WTC11 (cell line): Measurements from ENCODE around the gene PPP1R12A. TPM values are rescaled to one million over a fixed set of nuclear protein-coding genes. Genes with fewer than 3 reads are reported as not detected.

Source experiments
- ATAC-seq: fragments of 200-7000 bp; cut with Tn5 transposase; 2 replicates; pipeline ENCODE4 v1.10.0; 2021; ENCODE audit warnings: mild to moderate bottlenecking, moderate library complexity
- CTCF ChIA-PET: fragments of 300-600 bp; sonication (Branson Sonifier 250); formaldehyde crosslinking; loops from one replicate; lab custom pipeline; 2021; ENCODE audit warnings: antibody characterized with exemption; lab: Charles Lee
- POLR2A ChIA-PET: fragments of 350-600 bp; sonication (Branson Sonifier 250); formaldehyde crosslinking; loops from one replicate; lab custom pipeline; 2021; ENCODE audit warnings: antibody characterized with exemption; lab: Charles Lee
- DNase-seq: peaks from one replicate; pipeline ENCODE4 v3.0.0; 2021; ENCODE audit warnings: low spot score
- H3K27ac Mint-ChIP-seq: 2 replicates; pipeline ENCODE4 v1.8.0; 2021; ENCODE audit warnings: mixed read lengths
- H3K27me3 Mint-ChIP-seq: 2 replicates; pipeline ENCODE4 v1.8.0; 2021; ENCODE audit warnings: low read depth, mild to moderate bottlenecking, moderate library complexity, mixed read lengths
- H3K36me3 Mint-ChIP-seq: 2 replicates; pipeline ENCODE4 v1.8.0; 2021; ENCODE audit warnings: mixed read lengths
- H3K4me1 Mint-ChIP-seq: 2 replicates; pipeline ENCODE4 v1.8.0; 2022; ENCODE audit warnings: mixed read lengths
- H3K4me3 Mint-ChIP-seq: 2 replicates; pipeline ENCODE4 v1.8.0; 2021; ENCODE audit warnings: mild to moderate bottlenecking, moderate library complexity, mixed read lengths
- H3K9me3 Mint-ChIP-seq: 2 replicates; pipeline ENCODE4 v1.8.0; 2021; ENCODE audit warnings: mixed read lengths
- ARID4B ChIP-seq: sonication (generic); formaldehyde crosslinking; IDR thresholded peaks from 2 replicates; pipeline ENCODE4 v1.8.0; 2023; ENCODE audit warnings: missing genetic modification reagents, mild to moderate bottlenecking, borderline replicate concordance
- CBFB ChIP-seq: sonication (generic); formaldehyde crosslinking; IDR thresholded peaks from 2 replicates; pipeline ENCODE4 v1.8.1; 2022; ENCODE audit warnings: mild to moderate bottlenecking, low read depth, missing genetic modification reagents
- CREM ChIP-seq: sonication (generic); formaldehyde crosslinking; IDR thresholded peaks from 2 replicates; pipeline ENCODE4 v1.8.1; 2022; ENCODE audit warnings: mild to moderate bottlenecking, missing genetic modification reagents, moderate library complexity
- E2F5 ChIP-seq: sonication (generic); formaldehyde crosslinking; IDR thresholded peaks from 2 replicates; pipeline ENCODE4 v1.8.1; 2022; ENCODE audit warnings: mild to moderate bottlenecking, moderate library complexity, missing genetic modification reagents
- FOXJ3 ChIP-seq: sonication (generic); formaldehyde crosslinking; IDR thresholded peaks from 2 replicates; pipeline ENCODE4 v1.9.0; 2021; ENCODE audit warnings: missing genetic modification reagents, mild to moderate bottlenecking, borderline replicate concordance
- GABPB1 ChIP-seq: sonication (generic); formaldehyde crosslinking; IDR thresholded peaks from 2 replicates; pipeline ENCODE4 v1.8.1; 2023; ENCODE audit warnings: mild to moderate bottlenecking, missing genetic modification reagents
- MLX ChIP-seq: sonication (generic); formaldehyde crosslinking; IDR thresholded peaks from 2 replicates; pipeline ENCODE4 v1.8.1; 2023; ENCODE audit warnings: mild to moderate bottlenecking, missing genetic modification reagents, moderate library complexity
- MXD4 ChIP-seq: fragments of 250-450 bp; sonication (Bioruptor Pico); IDR thresholded peaks from 2 replicates; pipeline ENCODE4 v1.8.0; 2021; ENCODE audit warnings: mild to moderate bottlenecking, moderate library complexity, borderline replicate concordance
- NFYB ChIP-seq: sonication (generic); formaldehyde crosslinking; conservative IDR thresholded peaks from 2 replicates; pipeline ENCODE4 v1.8.0; 2022; ENCODE audit warnings: low read depth, missing genetic modification reagents
- RORB ChIP-seq: fragments of 250-450 bp; sonication (Bioruptor Pico); IDR thresholded peaks from 2 replicates; pipeline ENCODE4 v1.9.0; 2021; ENCODE audit warnings: mild to moderate bottlenecking
- SMAD3 ChIP-seq: sonication (generic); formaldehyde crosslinking; IDR thresholded peaks from 2 replicates; pipeline ENCODE4 v1.8.0; 2022; ENCODE audit warnings: missing genetic modification reagents, mild to moderate bottlenecking, borderline replicate concordance
- TCF7 ChIP-seq: sonication (generic); formaldehyde crosslinking; IDR thresholded peaks from 2 replicates; pipeline ENCODE4 v1.8.0; 2022; ENCODE audit warnings: mild to moderate bottlenecking, low read depth, missing genetic modification reagents, moderate library complexity
- ZBTB43 ChIP-seq: sonication (generic); formaldehyde crosslinking; IDR thresholded peaks from 2 replicates; pipeline ENCODE4 v1.8.1; 2023; ENCODE audit warnings: mild to moderate bottlenecking, missing genetic modification reagents
- ZNF138 ChIP-seq: sonication (generic); formaldehyde crosslinking; conservative IDR thresholded peaks from 2 replicates; pipeline ENCODE4 v1.8.1; 2022; ENCODE audit warnings: mild to moderate bottlenecking, moderate library complexity, missing genetic modification reagents
- ZNF263 ChIP-seq: sonication (generic); formaldehyde crosslinking; IDR thresholded peaks from 2 replicates; pipeline ENCODE4 v1.8.1; 2022; ENCODE audit warnings: low read depth, mild to moderate bottlenecking, moderate library complexity, missing genetic modification reagents
- ZNF396 ChIP-seq: fragments of 250-450 bp; sonication (Bioruptor Pico); IDR thresholded peaks from 2 replicates; pipeline ENCODE4 v1.8.0; 2021; ENCODE audit warnings: mild to moderate bottlenecking, moderate library complexity, borderline replicate concordance
- total RNA-seq: library from RNA; stranded (reverse); gene quantifications from 3 replicates; pipeline ENCODE4 v1.2.3, GENCODE V29; 2021
- TF ChIP-seq, protein P1 (sequence below): sonication (generic); formaldehyde crosslinking; conservative IDR thresholded peaks from 2 replicates; pipeline ENCODE4 v1.8.1; 2023; ENCODE audit warnings: mild to moderate bottlenecking, low read depth, missing genetic modification reagents, moderate library complexity

PPP1R12A gene
- total RNA-seq, 1 experiment from 2014 or later: 83.8 TPM

- Mint-ChIP-seq H3K27me3 (no peaks in the 10 kb centered on the region), H3K4me3 (peak overlapping the region; percentile 92), H3K36me3 (no peaks in the 10 kb centered on the region), H3K4me1 (peaks cover 39% of the 10 kb centered on the region), H3K27ac (no peak overlapping the region), H3K9me3 (no peaks in the 10 kb centered on the region)
- ATAC-seq (no peak), DNase-seq (no peak)
- TF ChIP-seq E2F5 (CRISPR knock-in tag): no peak
- TF ChIP-seq ZNF396 (CRISPR knock-in tag): no peak
- no peak for TF ChIP-seq ZBTB43 (CRISPR knock-in tag)
- no peak for TF ChIP-seq GABPB1 (CRISPR knock-in tag)
- TF ChIP-seq, protein P1, sequence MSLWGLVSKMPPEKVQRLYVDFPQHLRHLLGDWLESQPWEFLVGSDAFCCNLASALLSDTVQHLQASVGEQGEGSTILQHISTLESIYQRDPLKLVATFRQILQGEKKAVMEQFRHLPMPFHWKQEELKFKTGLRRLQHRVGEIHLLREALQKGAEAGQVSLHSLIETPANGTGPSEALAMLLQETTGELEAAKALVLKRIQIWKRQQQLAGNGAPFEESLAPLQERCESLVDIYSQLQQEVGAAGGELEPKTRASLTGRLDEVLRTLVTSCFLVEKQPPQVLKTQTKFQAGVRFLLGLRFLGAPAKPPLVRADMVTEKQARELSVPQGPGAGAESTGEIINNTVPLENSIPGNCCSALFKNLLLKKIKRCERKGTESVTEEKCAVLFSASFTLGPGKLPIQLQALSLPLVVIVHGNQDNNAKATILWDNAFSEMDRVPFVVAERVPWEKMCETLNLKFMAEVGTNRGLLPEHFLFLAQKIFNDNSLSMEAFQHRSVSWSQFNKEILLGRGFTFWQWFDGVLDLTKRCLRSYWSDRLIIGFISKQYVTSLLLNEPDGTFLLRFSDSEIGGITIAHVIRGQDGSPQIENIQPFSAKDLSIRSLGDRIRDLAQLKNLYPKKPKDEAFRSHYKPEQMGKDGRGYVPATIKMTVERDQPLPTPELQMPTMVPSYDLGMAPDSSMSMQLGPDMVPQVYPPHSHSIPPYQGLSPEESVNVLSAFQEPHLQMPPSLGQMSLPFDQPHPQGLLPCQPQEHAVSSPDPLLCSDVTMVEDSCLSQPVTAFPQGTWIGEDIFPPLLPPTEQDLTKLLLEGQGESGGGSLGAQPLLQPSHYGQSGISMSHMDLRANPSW (CRISPR knock-in tag): no peak
- no peak for TF ChIP-seq TCF7
- no peak for TF ChIP-seq NFYB (CRISPR knock-in tag)
- TF ChIP-seq SMAD3: no peak
- TF ChIP-seq ZNF263 (CRISPR knock-in tag): no peak
- TF ChIP-seq CBFB: no peak
- no peak for TF ChIP-seq FOXJ3 (CRISPR knock-in tag)
- no peak for TF ChIP-seq ARID4B (CRISPR knock-in tag)
- no peak for TF ChIP-seq MXD4 (CRISPR knock-in tag)
- TF ChIP-seq RORB (CRISPR knock-in tag): no peak
- no peak for TF ChIP-seq ZNF138 (CRISPR knock-in tag)
- ChIA-PET POLR2A (no interaction called here), CTCF (no interaction called here)
These were observed 1.9 kb downstream of the PPP1R12A start for GRCh38 chr12:79933043-79933442.

- H3K4me3 Mint-ChIP-seq: peak overlapping the region; percentile 92
- H3K27me3 Mint-ChIP-seq: no peaks in the 10 kb centered on the region
- TF ChIP-seq FOXJ3 (CRISPR knock-in tag): no peak
- TF ChIP-seq MLX (CRISPR knock-in tag): no peak
- TF ChIP-seq CREM (CRISPR knock-in tag): no peak
- ChIA-PET CTCF (no interaction called here), POLR2A (no interaction called here)
- ATAC-seq (no peak), DNase-seq (no peak)
- no peaks in the 10 kb centered on the region for H3K9me3 Mint-ChIP-seq
- no peaks in the 10 kb centered on the region for H3K36me3 Mint-ChIP-seq
- H3K4me1 Mint-ChIP-seq: peaks cover 39% of the 10 kb centered on the region
- H3K27ac Mint-ChIP-seq: no peak overlapping the region; the same call in 1 of the 2 replicates
These were observed 2.5 kb downstream of the PPP1R12A start for GRCh38 chr12:79932357-79932756.
